ENCODE results near the gene GPR3. TPM values are rescaled to one million over a fixed set of nuclear protein-coding genes. Genes with fewer than 3 reads are reported as not detected.

GPR3 gene
- polyA plus RNA-seq, 2 of the 4 experiments (the other 2 are of a cell fraction) = 0.76 to 1.7 TPM

DNA sequence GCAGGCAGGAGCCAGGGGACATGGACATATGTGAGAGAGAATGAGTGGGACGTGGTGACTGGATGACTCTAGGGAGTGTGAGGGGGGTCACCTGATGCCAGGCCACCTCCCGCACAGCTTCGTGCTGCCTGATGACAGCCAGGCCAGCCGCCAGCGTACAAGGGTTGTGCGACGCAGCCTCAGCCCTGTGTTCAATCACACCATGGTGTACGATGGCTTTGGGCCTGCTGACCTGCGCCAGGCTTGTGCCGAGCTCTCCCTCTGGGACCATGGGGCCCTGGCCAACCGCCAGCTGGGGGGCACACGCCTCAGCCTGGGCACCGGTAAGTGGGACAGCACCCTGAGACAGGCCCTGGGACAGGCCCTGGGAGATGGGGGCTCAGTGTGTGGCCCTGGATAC lies 39.3 kb upstream of the GPR3 start (continued):
- TF ChIP-seq, protein P1, sequence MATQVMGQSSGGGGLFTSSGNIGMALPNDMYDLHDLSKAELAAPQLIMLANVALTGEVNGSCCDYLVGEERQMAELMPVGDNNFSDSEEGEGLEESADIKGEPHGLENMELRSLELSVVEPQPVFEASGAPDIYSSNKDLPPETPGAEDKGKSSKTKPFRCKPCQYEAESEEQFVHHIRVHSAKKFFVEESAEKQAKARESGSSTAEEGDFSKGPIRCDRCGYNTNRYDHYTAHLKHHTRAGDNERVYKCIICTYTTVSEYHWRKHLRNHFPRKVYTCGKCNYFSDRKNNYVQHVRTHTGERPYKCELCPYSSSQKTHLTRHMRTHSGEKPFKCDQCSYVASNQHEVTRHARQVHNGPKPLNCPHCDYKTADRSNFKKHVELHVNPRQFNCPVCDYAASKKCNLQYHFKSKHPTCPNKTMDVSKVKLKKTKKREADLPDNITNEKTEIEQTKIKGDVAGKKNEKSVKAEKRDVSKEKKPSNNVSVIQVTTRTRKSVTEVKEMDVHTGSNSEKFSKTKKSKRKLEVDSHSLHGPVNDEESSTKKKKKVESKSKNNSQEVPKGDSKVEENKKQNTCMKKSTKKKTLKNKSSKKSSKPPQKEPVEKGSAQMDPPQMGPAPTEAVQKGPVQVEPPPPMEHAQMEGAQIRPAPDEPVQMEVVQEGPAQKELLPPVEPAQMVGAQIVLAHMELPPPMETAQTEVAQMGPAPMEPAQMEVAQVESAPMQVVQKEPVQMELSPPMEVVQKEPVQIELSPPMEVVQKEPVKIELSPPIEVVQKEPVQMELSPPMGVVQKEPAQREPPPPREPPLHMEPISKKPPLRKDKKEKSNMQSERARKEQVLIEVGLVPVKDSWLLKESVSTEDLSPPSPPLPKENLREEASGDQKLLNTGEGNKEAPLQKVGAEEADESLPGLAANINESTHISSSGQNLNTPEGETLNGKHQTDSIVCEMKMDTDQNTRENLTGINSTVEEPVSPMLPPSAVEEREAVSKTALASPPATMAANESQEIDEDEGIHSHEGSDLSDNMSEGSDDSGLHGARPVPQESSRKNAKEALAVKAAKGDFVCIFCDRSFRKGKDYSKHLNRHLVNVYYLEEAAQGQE (IDR thresholded peaks at IDR 0.05) = no peak
- TF ChIP-seq HEYL (CRISPR knock-in tag; IDR thresholded peaks at IDR 0.05) (no peak), POLR2A (IDR thresholded peaks at IDR 0.05; ENCODE audit: low read length) (no peak), SMC3 (IDR thresholded peaks at IDR 0.05) (no peak), CHD2 (IDR thresholded peaks at IDR 0.05; ENCODE audit: low read length, partially characterized antibody) (no peak), RNF2 (IDR thresholded peaks at IDR 0.05; ENCODE audit: borderline replicate concordance, low read depth) (no peak)
- TF ChIP-seq, protein P2, sequence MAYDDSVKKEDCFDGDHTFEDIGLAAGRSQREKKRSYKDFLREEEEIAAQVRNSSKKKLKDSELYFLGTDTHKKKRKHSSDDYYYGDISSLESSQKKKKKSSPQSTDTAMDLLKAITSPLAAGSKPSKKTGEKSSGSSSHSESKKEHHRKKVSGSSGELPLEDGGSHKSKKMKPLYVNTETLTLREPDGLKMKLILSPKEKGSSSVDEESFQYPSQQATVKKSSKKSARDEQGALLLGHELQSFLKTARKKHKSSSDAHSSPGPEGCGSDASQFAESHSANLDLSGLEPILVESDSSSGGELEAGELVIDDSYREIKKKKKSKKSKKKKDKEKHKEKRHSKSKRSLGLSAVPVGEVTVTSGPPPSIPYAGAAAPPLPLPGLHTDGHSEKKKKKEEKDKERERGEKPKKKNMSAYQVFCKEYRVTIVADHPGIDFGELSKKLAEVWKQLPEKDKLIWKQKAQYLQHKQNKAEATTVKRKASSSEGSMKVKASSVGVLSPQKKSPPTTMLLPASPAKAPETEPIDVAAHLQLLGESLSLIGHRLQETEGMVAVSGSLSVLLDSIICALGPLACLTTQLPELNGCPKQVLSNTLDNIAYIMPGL (CRISPR knock-in tag; IDR thresholded peaks at IDR 0.05; ENCODE audit: borderline replicate concordance) = no peak

DNA sequence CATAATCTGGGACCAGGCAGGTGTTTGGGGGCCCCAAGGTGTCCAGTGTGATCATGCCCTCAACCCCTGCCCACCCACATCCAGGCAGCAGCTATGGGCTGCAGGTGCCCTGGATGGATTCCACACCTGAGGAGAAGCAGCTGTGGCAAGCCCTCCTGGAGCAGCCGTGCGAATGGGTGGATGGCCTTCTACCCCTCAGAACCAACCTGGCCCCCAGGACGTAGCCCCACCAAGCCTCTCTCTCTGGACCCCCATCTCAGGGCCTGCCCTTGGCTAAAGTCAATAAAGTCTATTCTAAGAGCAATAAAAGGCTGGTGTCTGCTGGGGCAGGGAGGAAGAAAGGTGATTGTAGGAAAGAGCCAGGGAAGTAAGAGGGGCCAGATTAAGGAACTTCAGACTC lies 38.8 kb upstream of the GPR3 start:
- ATAC-seq = no peak
- CTCF ChIA-PET = interaction anchor here (1.0 to 12.1 kb wide), 7 partner anchors 9 to 203 kb away, joined by 3 to 134 read pairs (median 3); partner anchors contain the start of genes CD164L2, MAP3K6 and SYTL1

DNA sequence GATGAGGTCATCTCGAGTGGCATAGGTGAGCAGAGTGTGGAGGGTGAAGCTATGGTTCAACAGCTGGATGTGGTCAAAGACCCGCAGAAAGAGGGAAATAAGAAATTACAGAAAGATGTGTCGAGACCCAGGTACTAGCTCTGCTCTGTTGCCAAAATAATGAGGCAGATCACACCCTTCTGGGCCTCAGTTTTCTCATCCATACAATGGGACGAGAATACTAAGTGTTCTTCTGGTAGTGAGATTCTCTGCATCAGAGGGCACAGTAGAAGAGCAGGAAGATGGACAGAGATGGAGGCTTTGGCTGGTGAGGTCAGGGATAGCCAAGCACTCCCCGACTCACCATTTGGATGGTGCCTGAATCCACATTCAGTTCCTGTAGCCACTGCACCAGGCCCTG lies 36.7 kb upstream of the GPR3 start:
- ChIA-PET CTCF (interaction anchor here (1.1 to 12.1 kb wide), 9 partner anchors 11 to 61 kb away, joined by 3 to 134 read pairs (median 13); partner anchors contain the start of genes CD164L2, MAP3K6 and SYTL1), POLR2A (no interaction called here)
- Histone ChIP-seq H3K4me1 (no peaks in the 10 kb centered on the region), H3K9me3 (no peaks in the 10 kb centered on the region), H3K4me2 (no peak overlapping the region), H3K4me3 (no peak overlapping the region), H3K27ac (no peak overlapping the region)
- no peak for FAIRE-seq
- TF ChIP-seq HDAC2 (IDR thresholded peaks at IDR 0.05) = no peak
- TF ChIP-seq MAZ (IDR thresholded peaks at IDR 0.05; ENCODE audit: borderline replicate concordance, low read depth, low read length) = no peak
- TF ChIP-seq, protein P2 (CRISPR knock-in tag; IDR thresholded peaks at IDR 0.05; ENCODE audit: borderline replicate concordance) = no peak
- TF ChIP-seq, protein P3, sequence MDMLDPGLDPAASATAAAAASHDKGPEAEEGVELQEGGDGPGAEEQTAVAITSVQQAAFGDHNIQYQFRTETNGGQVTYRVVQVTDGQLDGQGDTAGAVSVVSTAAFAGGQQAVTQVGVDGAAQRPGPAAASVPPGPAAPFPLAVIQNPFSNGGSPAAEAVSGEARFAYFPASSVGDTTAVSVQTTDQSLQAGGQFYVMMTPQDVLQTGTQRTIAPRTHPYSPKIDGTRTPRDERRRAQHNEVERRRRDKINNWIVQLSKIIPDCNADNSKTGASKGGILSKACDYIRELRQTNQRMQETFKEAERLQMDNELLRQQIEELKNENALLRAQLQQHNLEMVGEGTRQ (IDR thresholded peaks at IDR 0.05) = no peak
- no peak for TF ChIP-seq TP53 (CRISPR knock-in tag; IDR thresholded peaks at IDR 0.05)
- TF ChIP-seq RFX5 (IDR thresholded peaks at IDR 0.05) = no peak
- no peak for TF ChIP-seq KDM5A (IDR thresholded peaks at IDR 0.05)
- TF ChIP-seq RAD21 (conservative IDR thresholded peaks at IDR 0.05 in 1 of 2, IDR thresholded peaks at IDR 0.05 in 1 of 2) = no peak
- no peak for TF ChIP-seq CHD2 (IDR thresholded peaks at IDR 0.05; ENCODE audit: low read length, partially characterized antibody)
- no peak for TF ChIP-seq HOXB5 (CRISPR knock-in tag; IDR thresholded peaks at IDR 0.05)
- no peak for TF ChIP-seq EHF (CRISPR knock-in tag; IDR thresholded peaks at IDR 0.05)
- no peak for TF ChIP-seq EP300 (IDR thresholded peaks at IDR 0.05)
- no peak for TF ChIP-seq NR3C1 (IDR thresholded peaks at IDR 0.05)
- TF ChIP-seq FOXS1 (CRISPR knock-in tag; IDR thresholded peaks at IDR 0.05) = no peak
- WGBS (ENCODE audit: missing lambda C conversion rate) = 81% methylated on average over 5 of the region's 5 CpGs
- ATAC-seq = no peak
- no peak for DNase-seq (ENCODE audit: low read depth in 1 of 2, low spot score in 1 of 2)

More for the DNA sequence above, 38.8 kb upstream of the GPR3 start:
- WGBS (ENCODE audit: missing lambda C conversion rate) = 82% methylated on average over 3 of the region's 3 CpGs
- POLR2A ChIA-PET = interaction anchor here (0.6 kb wide), 1 partner anchor 317 kb away, joined by 4 read pairs; no protein-coding TSS in a partner anchor
- Histone ChIP-seq H3K9me3 (no peaks in the 10 kb centered on the region), H3K4me3 (no peak overlapping the region), H3K4me1 (peaks cover 9% of the 10 kb centered on the region; the same call in 1 of the 3 replicates), H3K4me2 (no peak overlapping the region), H3K27ac (no peak overlapping the region)
- no peak for FAIRE-seq
- TF ChIP-seq, protein P4, sequence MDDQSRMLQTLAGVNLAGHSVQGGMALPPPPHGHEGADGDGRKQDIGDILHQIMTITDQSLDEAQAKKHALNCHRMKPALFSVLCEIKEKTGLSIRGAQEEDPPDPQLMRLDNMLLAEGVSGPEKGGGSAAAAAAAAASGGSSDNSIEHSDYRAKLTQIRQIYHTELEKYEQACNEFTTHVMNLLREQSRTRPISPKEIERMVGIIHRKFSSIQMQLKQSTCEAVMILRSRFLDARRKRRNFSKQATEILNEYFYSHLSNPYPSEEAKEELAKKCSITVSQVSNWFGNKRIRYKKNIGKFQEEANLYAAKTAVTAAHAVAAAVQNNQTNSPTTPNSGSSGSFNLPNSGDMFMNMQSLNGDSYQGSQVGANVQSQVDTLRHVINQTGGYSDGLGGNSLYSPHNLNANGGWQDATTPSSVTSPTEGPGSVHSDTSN (IDR thresholded peaks at IDR 0.05) = no peak
- no peak for TF ChIP-seq RARB (CRISPR knock-in tag; IDR thresholded peaks at IDR 0.05)
- DNase-seq (ENCODE audit: low read depth in 1 of 2, low spot score in 1 of 2) = no peak

All from A549 (cell line).